ENCODE measurements around the gene GABRB2.

GABRB2 gene

GRCh38 chr5:161342886-161343285, 203.6 kb downstream of the GABRB2 start:
- Histone ChIP-seq H3K4me3 (ENCODE audit: low read depth, low read length, poor library complexity, severe bottlenecking) (no peak overlapping the region), H3K79me2 (ENCODE audit: insufficient read depth, low read length) (no peaks in the 10 kb centered on the region), H3K4me1 (ENCODE audit: insufficient read depth, low read length, severe bottlenecking) (no peaks in the 10 kb centered on the region), H4K20me1 (ENCODE audit: insufficient read depth, low read length) (no peaks in the 10 kb centered on the region), H2AFZ (ENCODE audit: low read length) (no peak overlapping the region), H3K9me2 (ENCODE audit: low read depth, low read length) (no peaks in the 10 kb centered on the region), H3K36me3 (ENCODE audit: insufficient read depth, low read length) (no peaks in the 10 kb centered on the region), H3K27ac (ENCODE audit: low read depth, low read length, poor library complexity, severe bottlenecking) (no peak overlapping the region), H3K9me3 (ENCODE audit: low read length) (no peaks in the 10 kb centered on the region), H3K4me2 (ENCODE audit: low read length) (no peak overlapping the region), H3K27me3 (ENCODE audit: insufficient read depth, low read length) (no peaks in the 10 kb centered on the region), H3K9ac (ENCODE audit: low read length) (no peak overlapping the region), H3F3A (ENCODE audit: insufficient read depth, low read length) (no peaks in the 10 kb centered on the region)
- TF ChIP-seq, protein P1, sequence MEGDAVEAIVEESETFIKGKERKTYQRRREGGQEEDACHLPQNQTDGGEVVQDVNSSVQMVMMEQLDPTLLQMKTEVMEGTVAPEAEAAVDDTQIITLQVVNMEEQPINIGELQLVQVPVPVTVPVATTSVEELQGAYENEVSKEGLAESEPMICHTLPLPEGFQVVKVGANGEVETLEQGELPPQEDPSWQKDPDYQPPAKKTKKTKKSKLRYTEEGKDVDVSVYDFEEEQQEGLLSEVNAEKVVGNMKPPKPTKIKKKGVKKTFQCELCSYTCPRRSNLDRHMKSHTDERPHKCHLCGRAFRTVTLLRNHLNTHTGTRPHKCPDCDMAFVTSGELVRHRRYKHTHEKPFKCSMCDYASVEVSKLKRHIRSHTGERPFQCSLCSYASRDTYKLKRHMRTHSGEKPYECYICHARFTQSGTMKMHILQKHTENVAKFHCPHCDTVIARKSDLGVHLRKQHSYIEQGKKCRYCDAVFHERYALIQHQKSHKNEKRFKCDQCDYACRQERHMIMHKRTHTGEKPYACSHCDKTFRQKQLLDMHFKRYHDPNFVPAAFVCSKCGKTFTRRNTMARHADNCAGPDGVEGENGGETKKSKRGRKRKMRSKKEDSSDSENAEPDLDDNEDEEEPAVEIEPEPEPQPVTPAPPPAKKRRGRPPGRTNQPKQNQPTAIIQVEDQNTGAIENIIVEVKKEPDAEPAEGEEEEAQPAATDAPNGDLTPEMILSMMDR (IDR thresholded peaks at IDR 0.05; ENCODE audit: low read length) = no peak
- no peak for TF ChIP-seq EZH2 (IDR thresholded peaks at IDR 0.05; ENCODE audit: borderline replicate concordance, low read length)

- H3K4me3 ChIP-seq (ENCODE audit: low read depth, low read length, poor library complexity, severe bottlenecking) = no peak overlapping the region
- H3F3A ChIP-seq (ENCODE audit: insufficient read depth, low read length) = no peaks in the 10 kb centered on the region
- no peaks in the 10 kb centered on the region for H3K9me3 ChIP-seq (ENCODE audit: low read length)
- no peaks in the 10 kb centered on the region for H3K4me1 ChIP-seq (ENCODE audit: insufficient read depth, low read length, severe bottlenecking)
- H3K36me3 ChIP-seq (ENCODE audit: insufficient read depth, low read length) = no peaks in the 10 kb centered on the region
- TF ChIP-seq, protein P1 (IDR thresholded peaks at IDR 0.05; ENCODE audit: low read length) = no peak
- TF ChIP-seq EZH2 (IDR thresholded peaks at IDR 0.05; ENCODE audit: borderline replicate concordance, low read length) = no peak
- no peak overlapping the region for H3K4me2 ChIP-seq (ENCODE audit: low read length)
- H2AFZ ChIP-seq (ENCODE audit: low read length) = no peak overlapping the region
- no peaks in the 10 kb centered on the region for H3K27me3 ChIP-seq (ENCODE audit: insufficient read depth, low read length)
- no peak overlapping the region for H3K9ac ChIP-seq (ENCODE audit: low read length)
- H3K9me2 ChIP-seq (ENCODE audit: low read depth, low read length) = no peaks in the 10 kb centered on the region
- no peaks in the 10 kb centered on the region for H4K20me1 ChIP-seq (ENCODE audit: insufficient read depth, low read length)
- no peak overlapping the region for H3K27ac ChIP-seq (ENCODE audit: low read depth, low read length, poor library complexity, severe bottlenecking)
- no peaks in the 10 kb centered on the region for H3K79me2 ChIP-seq (ENCODE audit: insufficient read depth, low read length)
Measured at GRCh38 chr5:161340012-161340411, 206.5 kb downstream of the GABRB2 start.

DNA sequence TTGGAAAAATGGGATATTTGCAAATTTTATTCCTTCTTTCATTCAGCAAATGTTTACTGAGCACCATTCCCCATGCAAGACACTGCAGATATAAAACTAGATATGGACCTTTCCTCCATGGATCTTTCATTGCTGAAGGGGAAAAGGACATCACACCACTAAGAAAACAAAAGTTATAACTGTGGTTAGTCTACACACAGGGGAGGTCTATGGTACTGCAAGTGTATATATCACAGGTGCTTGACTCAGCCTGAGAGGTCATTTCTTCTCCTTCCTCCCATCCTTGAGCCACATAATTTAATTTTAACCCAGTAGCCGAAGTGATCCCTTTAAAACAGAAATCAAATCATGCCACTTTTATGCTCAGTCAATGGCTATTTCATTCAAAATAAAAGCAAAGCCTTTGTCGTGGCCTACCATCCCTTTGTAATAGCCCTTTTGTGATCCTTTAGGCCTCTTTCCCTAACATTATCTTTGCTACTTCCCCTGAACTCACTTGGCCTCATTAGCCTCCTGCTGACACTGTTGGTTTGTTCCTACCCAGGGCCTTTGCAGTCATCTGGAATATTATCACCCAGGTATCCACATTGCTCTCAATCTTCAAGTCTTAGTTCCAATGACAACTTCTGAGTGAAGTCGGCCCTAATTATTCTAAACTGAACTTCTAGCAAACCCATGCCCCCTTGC, 213.2 kb downstream of the GABRB2 start:
- Histone ChIP-seq H3K4me1 (ENCODE audit: insufficient read depth, low read length, severe bottlenecking) (no peaks in the 10 kb centered on the region), H3K27me3 (ENCODE audit: insufficient read depth, low read length) (no peaks in the 10 kb centered on the region), H3F3A (ENCODE audit: insufficient read depth, low read length) (no peaks in the 10 kb centered on the region), H3K9me2 (ENCODE audit: low read depth, low read length) (no peaks in the 10 kb centered on the region), H3K4me2 (ENCODE audit: low read length) (no peak overlapping the region), H3K27ac (ENCODE audit: low read depth, low read length, poor library complexity, severe bottlenecking) (no peak overlapping the region), H4K20me1 (ENCODE audit: insufficient read depth, low read length) (no peaks in the 10 kb centered on the region), H3K4me3 (ENCODE audit: low read depth, low read length, poor library complexity, severe bottlenecking) (no peak overlapping the region), H3K36me3 (ENCODE audit: insufficient read depth, low read length) (no peaks in the 10 kb centered on the region), H3K79me2 (ENCODE audit: insufficient read depth, low read length) (no peaks in the 10 kb centered on the region), H3K9me3 (ENCODE audit: low read length) (no peaks in the 10 kb centered on the region), H3K9ac (ENCODE audit: low read length) (no peak overlapping the region), H2AFZ (ENCODE audit: low read length) (no peak overlapping the region)
- TF ChIP-seq, protein P1 (IDR thresholded peaks at IDR 0.05; ENCODE audit: low read length) = no peak
- TF ChIP-seq EZH2 (IDR thresholded peaks at IDR 0.05; ENCODE audit: borderline replicate concordance, low read length) = no peak
